GM06990 (cell line): ENCODE measurements around the gene TMA7.
"Not testable (repeated sequence)": the region's sequence is repeated elsewhere in the genome, so short reads cannot be mapped to it uniquely, and the experiment has no call there.

Experiments
- DNase-seq: peaks from one replicate; pipeline ENCODE4 v3.0.0-alpha.2; 2011; ENCODE audit not compliant: insufficient read length; ENCODE audit errors: extremely low read depth
- H3K27me3 ChIP-seq: replicated peaks from 2 replicates; pipeline ENCODE4 v1.6.0; 2011; ENCODE audit warnings: low read length; ENCODE audit not compliant: control insufficient read depth, insufficient read depth
- H3K36me3 ChIP-seq: 2 replicates; pipeline ENCODE4 v1.5.1; 2011; ENCODE audit warnings: low read length; ENCODE audit not compliant: control insufficient read depth, insufficient read depth
- H3K4me3 ChIP-seq: replicated peaks from 2 replicates; pipeline ENCODE4 v1.5.1; 2011; ENCODE audit warnings: low read depth, mild to moderate bottlenecking, control low read depth, low read length
- CTCF ChIP-seq: IDR thresholded peaks from 2 replicates; pipeline ENCODE4 v1.5.1; 2011; ENCODE audit warnings: low read length, control low read depth, mild to moderate bottlenecking, inconsistent platforms; ENCODE audit not compliant: insufficient read depth, poor library complexity, severe bottlenecking

TMA7 gene

DNA sequence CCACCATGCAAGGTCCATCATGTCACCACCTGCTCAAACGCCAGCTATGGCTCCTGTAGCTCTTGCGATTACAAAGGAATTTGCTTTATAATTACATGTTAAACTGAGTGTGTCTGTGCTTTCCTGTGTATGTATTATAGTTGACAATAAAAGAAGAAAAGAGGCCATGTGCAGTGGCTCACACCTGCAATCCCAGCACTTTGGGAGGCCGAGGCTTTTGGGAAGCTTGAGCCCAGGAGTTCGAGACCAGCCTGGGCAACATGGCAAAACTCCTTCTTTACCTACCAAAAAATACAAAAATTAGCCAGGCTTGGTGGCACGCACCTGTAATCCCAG is 33.5 kb downstream of the TMA7 start:
- Histone ChIP-seq H3K4me3 (no peak overlapping the region), H3K36me3 (peaks cover 14% of the 10 kb centered on the region), H3K27me3 (no peaks in the 10 kb centered on the region)
- TF ChIP-seq CTCF: no peak
- DNase-seq: no peak

DNA sequence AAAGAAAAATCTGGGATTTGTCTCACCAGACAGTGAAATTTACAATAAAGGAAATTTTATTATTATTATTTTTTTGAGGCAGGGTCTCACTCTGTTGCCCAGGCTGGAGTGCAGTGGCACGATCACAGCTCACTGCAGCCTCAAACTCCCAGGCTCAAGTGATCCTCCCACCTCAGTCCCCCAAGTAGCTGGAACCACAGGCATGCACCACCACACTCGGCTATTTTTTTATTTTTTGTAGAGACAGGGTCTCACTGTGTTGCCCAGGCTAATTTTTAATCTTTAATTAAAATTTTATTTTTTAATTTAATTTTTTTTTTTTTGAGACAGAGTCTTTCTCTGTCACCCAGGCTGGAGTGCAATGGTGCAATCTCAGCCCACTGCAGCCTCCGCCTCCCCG is 34.0 kb downstream of the TMA7 start:
- DNase-seq, H3K27me3 ChIP-seq, H3K4me3 ChIP-seq: not testable (repeated sequence)
- H3K36me3 ChIP-seq: peaks cover 10% of the 10 kb centered on the region

DNA sequence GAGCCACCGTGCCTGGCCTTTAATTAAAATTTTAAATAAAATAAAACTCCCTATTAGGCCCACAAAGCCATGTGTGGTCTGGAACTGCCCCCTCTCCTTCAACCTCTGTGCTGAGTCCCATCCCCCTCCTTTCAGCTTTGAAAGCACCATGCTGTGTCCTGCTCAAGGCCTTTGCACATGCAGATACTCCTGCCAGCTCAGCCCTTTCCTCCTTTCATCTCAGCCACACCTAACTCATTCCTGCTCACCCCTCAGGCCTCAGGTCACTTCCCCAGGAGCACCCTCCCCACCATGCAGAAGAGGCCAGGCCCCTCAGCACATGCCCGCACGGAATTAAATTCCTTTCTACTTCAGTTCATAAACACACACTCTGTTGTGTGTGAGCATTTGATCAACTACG is 34.6 kb downstream of the TMA7 start:
- Histone ChIP-seq H3K4me3 (no peak overlapping the region), H3K27me3 (no peaks in the 10 kb centered on the region), H3K36me3 (peaks cover 6% of the 10 kb centered on the region)
- no peak for TF ChIP-seq CTCF
- DNase-seq: no peak

DNA sequence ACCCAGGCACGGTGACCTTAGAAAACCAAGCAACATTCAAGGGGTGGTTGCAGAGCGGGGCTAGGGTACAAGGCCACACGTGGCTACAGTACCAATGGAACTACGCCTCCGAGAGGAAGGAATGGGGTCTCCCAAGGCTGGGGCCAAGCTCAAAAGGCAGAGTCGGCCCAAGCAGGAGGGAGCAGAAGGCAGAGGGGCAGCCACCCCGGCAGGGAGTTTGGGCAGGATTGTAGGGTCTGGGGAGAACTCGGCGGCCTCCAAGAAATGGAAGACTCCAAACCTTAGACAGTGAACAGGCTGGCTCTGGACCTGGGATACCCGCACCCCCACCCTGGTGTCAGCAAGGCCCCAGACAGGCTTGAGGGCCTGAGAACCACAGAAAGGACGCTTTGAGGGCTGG is 35.1 kb downstream of the TMA7 start:
- no peak for DNase-seq
- H3K4me3 ChIP-seq: no peak overlapping the region
- H3K27me3 ChIP-seq: no peaks in the 10 kb centered on the region
- H3K36me3 ChIP-seq: peaks cover 3% of the 10 kb centered on the region
- no peak for TF ChIP-seq CTCF

- no peak for TF ChIP-seq CTCF
- no peaks in the 10 kb centered on the region; the same call in 1 of the 2 replicates for H3K36me3 ChIP-seq
- no peak for DNase-seq
- no peaks in the 10 kb centered on the region for H3K27me3 ChIP-seq
- H3K4me3 ChIP-seq: no peak overlapping the region
Observed at GRCh38 chr3:48476426-48477053, 36.5 kb downstream of the TMA7 start.

DNA sequence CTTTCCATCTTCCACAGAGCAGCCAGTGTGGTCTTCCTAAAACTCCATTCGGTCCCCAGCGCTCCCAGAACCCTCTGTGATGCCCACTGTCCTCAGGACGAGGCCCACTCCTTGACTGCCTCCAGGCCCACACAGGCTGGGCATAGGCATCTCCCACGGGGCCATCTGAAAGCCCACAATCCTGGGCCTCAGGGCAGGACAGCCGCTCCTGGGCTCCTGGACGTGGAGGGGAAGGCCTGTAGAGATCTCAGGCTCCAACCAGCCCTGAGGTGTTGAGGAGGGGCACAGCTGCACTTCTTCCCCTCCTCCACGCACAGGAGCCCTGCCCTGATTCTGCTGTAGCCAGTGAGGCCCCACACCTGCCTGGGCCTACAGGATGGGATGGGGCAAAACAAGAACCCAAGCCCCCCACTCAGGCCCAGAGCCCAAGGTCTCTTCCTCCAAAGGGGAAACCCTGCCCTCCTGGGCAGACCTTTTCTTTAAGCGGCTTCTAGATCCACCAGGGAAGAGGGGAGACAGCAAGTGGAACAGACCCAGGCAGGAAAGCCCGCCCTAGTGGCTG is 38.0 kb downstream of the TMA7 start:
- Histone ChIP-seq H3K4me3 (no peak overlapping the region; the same call in none of the 2 replicates), H3K27me3 (no peaks in the 10 kb centered on the region), H3K36me3 (no peaks in the 10 kb centered on the region)
- no peak for DNase-seq
- TF ChIP-seq CTCF: no peak
